Lower leg skin (tissue), 3 donors: ENCODE measurements around the gene EID3.

Source experiments
- POLR2A ChIP-seq, 2 donors: fragments of 450-650 bp; IDR thresholded peaks; one replicate each; pipeline ENCODE4 v1.6.1; 2016 to 2017; ENCODE audit warnings: antibody characterized with exemption in 2 of 2, mild to moderate bottlenecking in 1 of 2, moderate library complexity in 1 of 2
- TF ChIP-seq, protein P1 (sequence below), 3 donors: fragments of 450-650 bp; IDR thresholded peaks; one replicate each; pipeline ENCODE4 v1.5.1; 2016; ENCODE audit warnings: antibody characterized with exemption in 3 of 3, mild to moderate bottlenecking in 3 of 3, moderate library complexity in 2 of 3

DNA sequence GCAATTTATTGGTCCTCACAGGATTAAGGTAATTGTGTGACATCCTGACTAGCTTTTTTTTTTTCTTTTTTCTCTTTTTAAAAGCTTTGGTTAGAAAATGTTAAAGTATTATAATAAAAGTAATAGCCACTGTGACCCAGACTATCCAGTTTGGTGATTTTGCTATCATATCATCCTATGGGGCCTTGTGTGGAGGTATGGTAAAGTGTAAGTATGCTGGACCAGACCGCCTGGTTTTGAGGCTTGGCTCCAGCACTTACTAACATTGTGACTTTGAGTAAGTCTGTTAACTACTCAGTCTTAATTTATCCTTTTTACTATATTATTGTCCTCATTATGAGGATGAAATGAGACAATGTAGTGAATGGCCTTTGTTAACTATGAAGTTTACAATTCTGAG, 15.5 kb downstream of the EID3 start:
- TF ChIP-seq, protein P1, sequence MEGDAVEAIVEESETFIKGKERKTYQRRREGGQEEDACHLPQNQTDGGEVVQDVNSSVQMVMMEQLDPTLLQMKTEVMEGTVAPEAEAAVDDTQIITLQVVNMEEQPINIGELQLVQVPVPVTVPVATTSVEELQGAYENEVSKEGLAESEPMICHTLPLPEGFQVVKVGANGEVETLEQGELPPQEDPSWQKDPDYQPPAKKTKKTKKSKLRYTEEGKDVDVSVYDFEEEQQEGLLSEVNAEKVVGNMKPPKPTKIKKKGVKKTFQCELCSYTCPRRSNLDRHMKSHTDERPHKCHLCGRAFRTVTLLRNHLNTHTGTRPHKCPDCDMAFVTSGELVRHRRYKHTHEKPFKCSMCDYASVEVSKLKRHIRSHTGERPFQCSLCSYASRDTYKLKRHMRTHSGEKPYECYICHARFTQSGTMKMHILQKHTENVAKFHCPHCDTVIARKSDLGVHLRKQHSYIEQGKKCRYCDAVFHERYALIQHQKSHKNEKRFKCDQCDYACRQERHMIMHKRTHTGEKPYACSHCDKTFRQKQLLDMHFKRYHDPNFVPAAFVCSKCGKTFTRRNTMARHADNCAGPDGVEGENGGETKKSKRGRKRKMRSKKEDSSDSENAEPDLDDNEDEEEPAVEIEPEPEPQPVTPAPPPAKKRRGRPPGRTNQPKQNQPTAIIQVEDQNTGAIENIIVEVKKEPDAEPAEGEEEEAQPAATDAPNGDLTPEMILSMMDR (IDR thresholded peaks at IDR 0.05), result no peak
- no peak for TF ChIP-seq POLR2A (IDR thresholded peaks at IDR 0.05)
